IMR-90 (cell line): Measurements from ENCODE around the gene C1QTNF12. TPM values are rescaled to one million over a fixed set of nuclear protein-coding genes. Genes with fewer than 3 reads are reported as not detected.

Experiments used
- ATAC-seq: fragments of 200-7000 bp; cut with Tn5 transposase; 2 replicates; pipeline ENCODE4 v1.9.1; 2020; ENCODE audit warnings: low read depth, mild to moderate bottlenecking, moderate library complexity
- BruUV-seq: library from RNA; stranded (reverse); fragments of 400-500 nt; replicated peaks from 2 replicates; lab custom pipeline; 2021; lab: Mats Ljungman, UMichigan
- CTCF ChIA-PET: fragments of 300-600 bp; formaldehyde crosslinking; extraction: SDS; loops from one replicate; lab custom pipeline; 2021; ENCODE audit warnings: antibody characterized with exemption; lab: Yijun Ruan, JAX
- POLR2A ChIA-PET: fragments of 300-600 bp; sonication (Branson Sonifier 250); formaldehyde crosslinking; loops from one replicate; lab custom pipeline; 2022; ENCODE audit warnings: antibody characterized with exemption; ENCODE audit not compliant: unreplicated experiment; lab: Charles Lee
- DNase-seq: peaks from one replicate; pipeline ENCODE4 v3.0.0; 2013
- H2AFZ ChIP-seq: replicated peaks from 2 replicates; pipeline ENCODE3; 2013; ENCODE audit warnings: low read length, mild to moderate bottlenecking; ENCODE audit not compliant: poor library complexity
- H2AK5ac ChIP-seq: 2 replicates; pipeline ENCODE4 v1.6.1; 2013; ENCODE audit warnings: low read depth, low read length, inconsistent platforms
- H2AK9ac ChIP-seq: replicated peaks from 2 replicates; pipeline ENCODE3; 2013; ENCODE audit warnings: mild to moderate bottlenecking, low read depth, low read length, moderate library complexity; ENCODE audit not compliant: poor library complexity
- H2BK120ac ChIP-seq: 2 replicates; pipeline ENCODE4 v1.6.1; 2013; ENCODE audit warnings: low read depth, low read length, inconsistent platforms
- H2BK15ac ChIP-seq: 3 replicates; pipeline ENCODE4 v1.6.1; 2013; ENCODE audit warnings: low read depth, low read length, inconsistent platforms
- H2BK20ac ChIP-seq: 2 replicates; pipeline ENCODE4 v1.6.1; 2013; ENCODE audit warnings: low read depth, mild to moderate bottlenecking, inconsistent platforms, low read length, moderate library complexity
- H2BK5ac ChIP-seq: 2 replicates; pipeline ENCODE4 v1.6.1; 2013; ENCODE audit warnings: mild to moderate bottlenecking, low read depth, low read length, inconsistent platforms; ENCODE audit not compliant: poor library complexity, severe bottlenecking
- H3K14ac ChIP-seq: replicated peaks from 2 replicates; pipeline ENCODE4 v1.6.1; 2013; ENCODE audit warnings: low read depth, low read length, inconsistent platforms
- H3K18ac ChIP-seq: 2 replicates; pipeline ENCODE4 v1.6.1; 2013; ENCODE audit warnings: low read depth, low read length, control low read depth
- H3K23ac ChIP-seq: 2 replicates; pipeline ENCODE4 v1.6.1; 2013; ENCODE audit warnings: low read depth, low read length, inconsistent platforms
- H3K27ac ChIP-seq: 2 replicates; pipeline ENCODE4 v1.5.1; 2013; ENCODE audit warnings: mild to moderate bottlenecking, control low read depth, low read length; ENCODE audit not compliant: insufficient read depth
- H3K27me3 ChIP-seq: 2 replicates; pipeline ENCODE4 v1.6.1; 2013; ENCODE audit warnings: low read length; ENCODE audit not compliant: control insufficient read depth, insufficient read depth
- H3K36me3 ChIP-seq: 2 replicates; pipeline ENCODE4 v1.6.1; 2013; ENCODE audit warnings: low read length, mixed read lengths; ENCODE audit not compliant: control insufficient read depth, insufficient read depth
- H3K4ac ChIP-seq: 2 replicates; pipeline ENCODE4 v1.6.1; 2013; ENCODE audit warnings: low read depth, low read length, inconsistent platforms
- H3K4me1 ChIP-seq: 2 replicates; pipeline ENCODE4 v1.6.1; 2013; ENCODE audit warnings: low read length, mixed read lengths; ENCODE audit not compliant: control insufficient read depth, insufficient read depth
- H3K4me2 ChIP-seq: 2 replicates; pipeline ENCODE4 v1.6.1; 2013; ENCODE audit warnings: low read depth, mild to moderate bottlenecking, control low read depth, low read length, moderate library complexity
- H3K4me3 ChIP-seq: 2 replicates; pipeline ENCODE4 v1.5.1; 2013; ENCODE audit warnings: low read depth, mild to moderate bottlenecking, control low read depth, low read length, moderate library complexity; ENCODE audit not compliant: insufficient read depth
- H3K56ac ChIP-seq: 2 replicates; pipeline ENCODE4 v1.6.1; 2013; ENCODE audit warnings: low read length, inconsistent platforms; ENCODE audit not compliant: insufficient read depth; ENCODE audit errors: extremely low read depth
- H3K79me1 ChIP-seq, 2 experiments: 2 replicates each; pipeline ENCODE4 v1.6.1; 2013; ENCODE audit warnings: low read length in 2 of 2, inconsistent platforms in 1 of 2, low read depth in 1 of 2
- H3K9ac ChIP-seq: 2 replicates; pipeline ENCODE4 v1.6.1; 2013; ENCODE audit warnings: low read depth, low read length, control low read depth
- H3K9me1 ChIP-seq: 2 replicates; pipeline ENCODE4 v1.6.1; 2013; ENCODE audit warnings: low read length, inconsistent platforms; ENCODE audit not compliant: insufficient read depth
- H3K9me3 ChIP-seq: 2 replicates; pipeline ENCODE4 v1.6.1; 2013; ENCODE audit warnings: low read length; ENCODE audit not compliant: control insufficient read depth, insufficient read depth
- H4K20me1 ChIP-seq: 2 replicates; pipeline ENCODE4 v1.6.1; 2013; ENCODE audit warnings: low read length, inconsistent platforms; ENCODE audit not compliant: insufficient read depth
- H4K5ac ChIP-seq: 2 replicates; pipeline ENCODE4 v1.6.1; 2013; ENCODE audit warnings: mild to moderate bottlenecking, low read depth, low read length, control low read depth
- H4K8ac ChIP-seq, 2 experiments: 2 replicates each; pipeline ENCODE4 v1.6.1; 2013; ENCODE audit warnings: low read depth in 2 of 2, low read length in 2 of 2, control low read depth in 1 of 2, inconsistent platforms in 1 of 2
- H4K91ac ChIP-seq: 2 replicates; pipeline ENCODE4 v1.6.1; 2013; ENCODE audit warnings: low read depth, low read length, inconsistent platforms; ENCODE audit not compliant: insufficient read depth
- BHLHE40 ChIP-seq: fragments of 150-350 bp; IDR thresholded peaks from 2 replicates; pipeline ENCODE4 v1.6.1; 2016; ENCODE audit warnings: mild to moderate bottlenecking, low read depth, low read length
- CEBPB ChIP-seq: IDR thresholded peaks from 2 replicates; pipeline ENCODE4 v1.6.1; 2012; ENCODE audit warnings: low read depth, low read length, improper control_type of control experiment
- CHD1 ChIP-seq: IDR thresholded peaks from 2 replicates; pipeline ENCODE4 v1.6.1; 2012; ENCODE audit warnings: low read depth, low read length, improper control_type of control experiment
- CTCF ChIP-seq: conservative IDR thresholded peaks from 2 replicates; pipeline ENCODE4 v1.5.1; 2012; ENCODE audit warnings: mild to moderate bottlenecking, low read depth, low read length, improper control_type of control experiment
- ELK1 ChIP-seq: fragments of 150-350 bp; IDR thresholded peaks from 2 replicates; pipeline ENCODE4 v1.6.1; 2016; ENCODE audit warnings: low read depth, mild to moderate bottlenecking, low read length, moderate library complexity, borderline replicate concordance
- FOS ChIP-seq: fragments of 150-350 bp; IDR thresholded peaks from 2 replicates; pipeline ENCODE4 v1.6.1; 2016; ENCODE audit warnings: low read depth, low read length
- MAFK ChIP-seq: IDR thresholded peaks from 2 replicates; pipeline ENCODE4 v1.6.1; 2012; ENCODE audit warnings: low read depth, low read length, improper control_type of control experiment
- MAZ ChIP-seq: IDR thresholded peaks from 2 replicates; pipeline ENCODE4 v1.6.1; 2012; ENCODE audit warnings: low read depth, mild to moderate bottlenecking, low read length, improper control_type of control experiment, moderate library complexity, borderline replicate concordance
- MXI1 ChIP-seq: IDR thresholded peaks from 2 replicates; pipeline ENCODE4 v1.6.1; 2012; ENCODE audit warnings: low read depth, mild to moderate bottlenecking, low read length, moderate library complexity, borderline replicate concordance
- NFE2L2 ChIP-seq: fragments of 150-350 bp; IDR thresholded peaks from 2 replicates; pipeline ENCODE4 v1.6.1; 2016; ENCODE audit warnings: low read depth, mild to moderate bottlenecking, low read length
- POLR2A ChIP-seq: IDR thresholded peaks from 2 replicates; pipeline ENCODE4 v1.6.1; 2012; ENCODE audit warnings: mild to moderate bottlenecking, low read depth, low read length
- RAD21 ChIP-seq: IDR thresholded peaks from 2 replicates; pipeline ENCODE4 v1.6.1; 2012; ENCODE audit warnings: low read length, improper control_type of control experiment
- RCOR1 ChIP-seq: IDR thresholded peaks from 2 replicates; pipeline ENCODE4 v1.6.1; 2012; ENCODE audit warnings: mild to moderate bottlenecking, low read length, improper control_type of control experiment; ENCODE audit not compliant: insufficient replicate concordance
- RFX5 ChIP-seq: IDR thresholded peaks from 2 replicates; pipeline ENCODE4 v1.8.0; 2012; ENCODE audit warnings: low read depth, mild to moderate bottlenecking, low read length, moderate library complexity
- SMC3 ChIP-seq: fragments of 150-350 bp; IDR thresholded peaks from 2 replicates; pipeline ENCODE4 v1.6.1; 2016; ENCODE audit warnings: low read depth, mild to moderate bottlenecking, antibody characterized with exemption, low read length, moderate library complexity
- USF2 ChIP-seq: fragments of 150-350 bp; IDR thresholded peaks from 2 replicates; pipeline ENCODE4 v1.6.1; 2017; ENCODE audit warnings: mild to moderate bottlenecking, antibody characterized with exemption, low read length, low read depth
- WGBS, 2 experiments: methylation state at CpG; one replicate each; pipeline versions ENCODE4 v1.1.5 to v1.1.7; 2013; ENCODE audit warnings: missing lambda C conversion rate in 2 of 2; ENCODE audit not compliant: insufficient read length in 1 of 2; ENCODE audit errors: extremely low coverage in 2 of 2; 5-methylcytosine and 5-hydroxymethylcytosine counted together
- dilution Hi-C: fragments of 300-500 bp; cut with HindIII; formaldehyde crosslinking; loops from one replicate; pipeline ENCODE4 v1.14.3; 2018; ENCODE audit warnings: low sequenced_read_pairs; ENCODE audit not compliant: unreplicated experiment
- in situ Hi-C: fragments of 300-500 bp; cut with MboI; formaldehyde crosslinking; loops from 3 replicates; pipeline ENCODE4 v1.14.3; 2019; ENCODE audit warnings: low sequenced_read_pairs, inconsistent platforms, mixed read lengths
- intact Hi-C: fragments of 100-400 bp; cut with micrococcal nuclease; formaldehyde crosslinking; loops from 2 replicates; pipeline ENCODE4 v1.10.0; 2022
- polyA plus RNA-seq, 3 experiments: library from polyadenylated mRNA; depleted of rRNA; stranded (reverse); fragments of >200 nt; gene quantifications; 2 replicates each; pipeline ENCODE4 v1.2.3, GENCODE V29; 2012; ENCODE audit warnings: low replicate concordance in 1 of 3
- total RNA-seq: library from RNA; depleted of rRNA; stranded (reverse); fragments of >200 nt; gene quantifications from 2 replicates; pipeline ENCODE4 v1.2.3, GENCODE V29; 2012

Gene C1QTNF12
- total and polyA plus RNA-seq, 2 of the 4 experiments (the other 2 are of a cell fraction): 0.36 to 1.1 TPM

- Histone ChIP-seq H2BK5ac (no peak overlapping the region), H2BK120ac (no peak overlapping the region), H2BK20ac (no peak overlapping the region), H3K9ac (no peak overlapping the region), H4K8ac (no peak overlapping the region), H3K27ac (no peak overlapping the region), H3K18ac (no peak overlapping the region), H3K79me1 (peaks cover 11 to 48% of the 10 kb centered on the region in 2 experiments; a peak in 3 of 4 replicates), H4K5ac (no peak overlapping the region), H3K4me2 (no peak overlapping the region), H3K4me3 (no peak overlapping the region), H3K4me1 (no peaks in the 10 kb centered on the region), H3K36me3 (peaks cover 80% of the 10 kb centered on the region), H2AK5ac (no peak overlapping the region), H3K4ac (no peak overlapping the region), H2AK9ac (no peak overlapping the region), H3K56ac (no peak overlapping the region), H3K9me3 (no peaks in the 10 kb centered on the region), H2BK15ac (no peak overlapping the region), H3K14ac (no peak overlapping the region), H4K91ac (no peak overlapping the region), H2AFZ (no peak overlapping the region), H4K20me1 (peaks cover 47% of the 10 kb centered on the region), H3K27me3 (no peaks in the 10 kb centered on the region), H3K9me1 (peaks cover 9% of the 10 kb centered on the region), H3K23ac (no peak overlapping the region)
- TF ChIP-seq RAD21: no peak
- TF ChIP-seq CTCF: no peak
- no peak for TF ChIP-seq BHLHE40
- no peak for TF ChIP-seq MAFK
- TF ChIP-seq RFX5: no peak
- TF ChIP-seq SMC3: no peak
- no peak for TF ChIP-seq POLR2A
- TF ChIP-seq NFE2L2: no peak
- TF ChIP-seq CHD1: no peak
- TF ChIP-seq CEBPB: no peak
- TF ChIP-seq FOS: no peak
- TF ChIP-seq ELK1: no peak
- no peak for TF ChIP-seq MAZ
- TF ChIP-seq USF2: no peak
- TF ChIP-seq MXI1: no peak
- no peak for TF ChIP-seq RCOR1
- DNase-seq (no peak), ATAC-seq (no peak)
- dilution Hi-C loops: no loop called here
- CTCF ChIA-PET: no interaction called here
- POLR2A ChIA-PET: no interaction called here
- 94% methylated on average over 7 of the region's 15 CpGs; no CpG with 5 or more reads in 1 of the 2 experiments for WGBS, 2 experiments
- intact Hi-C loops: no loop called here
- in situ Hi-C loops: no loop called here
- no TSS peak for BruUV-seq
Measured at GRCh38 chr1:1223321-1223720, 23.2 kb downstream of the C1QTNF12 start.
